ENCODE results near the gene SLCO1A2.
"Not testable (repeated sequence)": the region's sequence is repeated elsewhere in the genome, so short reads cannot be mapped to it uniquely, and the experiment has no call there.

Gene SLCO1A2

GRCh38 chr12:21334771-21335325, at the start of gene SLCO1A2:
Gene SLCO1A2 (minus strand): TSS chr12:21334917. CDS start chr12:21334647, 270 bp downstream.
- DNase-seq, result no peak

GRCh38 chr12:21384261-21384660, 49.5 kb upstream of the SLCO1A2 start:
- DNase-seq, result no peak

- not testable (repeated sequence) for DNase-seq
Measured at GRCh38 chr12:21381320-21381719, 46.6 kb upstream of the SLCO1A2 start.

- DNase-seq, result no peak
Measured at GRCh38 chr12:21379218-21379617, 44.5 kb upstream of the SLCO1A2 start.

GRCh38 chr12:21372602-21373001, 37.9 kb upstream of the SLCO1A2 start, which contains the start of gene IAPP:
Gene IAPP (plus strand): TSS chr12:21372902. CDS start chr12:21373352, 450 bp downstream.
- DNase-seq, result no peak

GRCh38 chr12:21370845-21371449, 36.2 kb upstream of the SLCO1A2 start:
- no peak for DNase-seq

GRCh38 chr12:21369141-21369980, 34.6 kb upstream of the SLCO1A2 start:
- no peak for DNase-seq

- DNase-seq, result not testable (repeated sequence)
Measured at GRCh38 chr12:21360632-21361031, 25.9 kb upstream of the SLCO1A2 start.

- DNase-seq, result no peak
Measured at GRCh38 chr12:21354641-21355040, 19.9 kb upstream of the SLCO1A2 start.

GRCh38 chr12:21353948-21354347, 19.2 kb upstream of the SLCO1A2 start:
- no peak for DNase-seq

GRCh38 chr12:21353487-21353886, 18.8 kb upstream of the SLCO1A2 start:
- DNase-seq, result no peak

GRCh38 chr12:21350975-21351374, 16.3 kb upstream of the SLCO1A2 start:
- DNase-seq, result no peak

GRCh38 chr12:21346542-21347205, 12.0 kb upstream of the SLCO1A2 start:
- DNase-seq, result no peak

GRCh38 chr12:21343636-21344035, 8.9 kb upstream of the SLCO1A2 start:
- no peak for DNase-seq

- DNase-seq, result no peak
Measured at GRCh38 chr12:21341769-21342168, 7.1 kb upstream of the SLCO1A2 start.

- no peak for DNase-seq
Measured at GRCh38 chr12:21340403-21340802, 5.7 kb upstream of the SLCO1A2 start.

GRCh38 chr12:21339921-21340320, 5.2 kb upstream of the SLCO1A2 start:
- DNase-seq, result no peak

- DNase-seq, result no peak
Measured at GRCh38 chr12:21337959-21338744, 3.4 kb upstream of the SLCO1A2 start.

- no peak for DNase-seq
Measured at GRCh38 chr12:21337453-21337852, 2.7 kb upstream of the SLCO1A2 start.

- no peak for DNase-seq
Measured at GRCh38 chr12:21336656-21337055, 1.9 kb upstream of the SLCO1A2 start.

GRCh38 chr12:21330682-21331253, 3.9 kb downstream of the SLCO1A2 start:
- no peak for DNase-seq

- no peak for DNase-seq
Measured at GRCh38 chr12:21328578-21328977, 6.1 kb downstream of the SLCO1A2 start.

Data from NCI-H1105 (cell line).